H1 (cell line): ENCODE results near the gene FAM184B. TPM values are rescaled to one million over a fixed set of nuclear protein-coding genes. Genes with fewer than 3 reads are reported as not detected.

Experiments
- CTCF ChIA-PET: fragments of 300-600 bp; sonication (Branson Sonifier 250); formaldehyde crosslinking; loops from one replicate; lab custom pipeline; 2021; ENCODE audit not compliant: partially characterized antibody; lab: Charles Lee
- POLR2A ChIA-PET: fragments of 300-600 bp; sonication (Branson Sonifier 250); formaldehyde crosslinking; loops from one replicate; lab custom pipeline; 2021; ENCODE audit warnings: inconsistent platforms; ENCODE audit not compliant: partially characterized antibody; lab: Charles Lee
- DNase-seq, 2 experiments: peaks; one replicate each; pipeline versions ENCODE4 v3.0.0 to v3.0.0-alpha.2; 2010 to 2022; ENCODE audit warnings: low spot score in 2 of 2, low read depth in 1 of 2, mixed read lengths in 1 of 2
- FAIRE-seq: peaks from 2 replicates; lab custom pipeline; 2011; peaks lifted over from hg19 to GRCh38; lab: Jason Lieb, UNC
- H2AFZ ChIP-seq: 2 replicates; pipeline ENCODE4 v1.8.1; 2012; ENCODE audit warnings: low read length, inconsistent platforms
- H2AK5ac ChIP-seq: 2 replicates; pipeline ENCODE4 v1.6.1; 2013; ENCODE audit warnings: low read depth, low read length
- H2BK120ac ChIP-seq: replicated peaks from 2 replicates; pipeline ENCODE3; 2013; ENCODE audit warnings: low read depth, low read length, inconsistent platforms
- H2BK12ac ChIP-seq: 2 replicates; pipeline ENCODE4 v1.6.1; 2013; ENCODE audit warnings: low read depth, low read length
- H2BK15ac ChIP-seq: 2 replicates; pipeline ENCODE4 v1.6.1; 2013; ENCODE audit warnings: low read length
- H2BK20ac ChIP-seq: 2 replicates; pipeline ENCODE4 v1.6.1; 2013; ENCODE audit warnings: low read length
- H2BK5ac ChIP-seq: 2 replicates; pipeline ENCODE4 v1.6.1; 2013; ENCODE audit warnings: low read depth, low read length
- H3K14ac ChIP-seq: 2 replicates; pipeline ENCODE4 v1.6.1; 2013; ENCODE audit warnings: inconsistent platforms; ENCODE audit not compliant: insufficient read length
- H3K18ac ChIP-seq: 2 replicates; pipeline ENCODE4 v1.6.1; 2013; ENCODE audit warnings: low read length; ENCODE audit errors: extremely low read depth
- H3K23ac ChIP-seq: 2 replicates; pipeline ENCODE4 v1.6.1; 2013; ENCODE audit warnings: inconsistent platforms; ENCODE audit not compliant: insufficient read length
- H3K23me2 ChIP-seq: 2 replicates; pipeline ENCODE4 v1.6.1; 2013; ENCODE audit warnings: low read depth, low read length
- H3K27ac ChIP-seq: 2 replicates; pipeline ENCODE4 v1.6.1; 2011; ENCODE audit warnings: low read depth, low read length, inconsistent platforms
- H3K27me3 ChIP-seq, 4 experiments: replicated peaks in 1 of 4; 1 replicate in 1 of 4; 2 replicates in 3 of 4; pipeline versions ENCODE4 v1.6.1 to v1.8.1; 2011 to 2013; ENCODE audit warnings: low read length in 3 of 4, mild to moderate bottlenecking in 3 of 4, inconsistent platforms in 2 of 4, mixed read lengths in 2 of 4, moderate library complexity in 1 of 4; ENCODE audit not compliant: control insufficient read depth in 3 of 4, insufficient read depth in 3 of 4; ENCODE audit errors: extremely low read depth in 1 of 4
- H3K36me3 ChIP-seq, 4 experiments: 2 replicates each; pipeline versions ENCODE4 v1.6.1 to v1.8.1; 2011 to 2013; ENCODE audit warnings: mild to moderate bottlenecking in 4 of 4, low read length in 3 of 4, moderate library complexity in 2 of 4, control low read depth in 1 of 4, inconsistent platforms in 1 of 4; ENCODE audit not compliant: insufficient read depth in 4 of 4, control insufficient read depth in 2 of 4
- H3K4ac ChIP-seq: replicated peaks from 2 replicates; pipeline ENCODE3; 2013; ENCODE audit warnings: low read length, low read depth, mixed read lengths, inconsistent platforms; ENCODE audit not compliant: insufficient read length
- H3K4me1 ChIP-seq, 4 experiments: replicated peaks in 1 of 4; 1 replicate in 1 of 4; 2 replicates in 3 of 4; pipeline versions ENCODE4 v1.6.1 to v1.8.1; 2011 to 2013; ENCODE audit warnings: low read length in 3 of 4, inconsistent platforms in 2 of 4, mixed read lengths in 1 of 4; ENCODE audit not compliant: insufficient read depth in 4 of 4, control insufficient read depth in 3 of 4
- H3K4me2 ChIP-seq, 2 experiments: 2 replicates each; pipeline versions ENCODE4 v1.6.1 to v1.8.1; 2011 to 2013; ENCODE audit warnings: low read depth in 2 of 2, low read length in 2 of 2, control low read depth in 1 of 2, inconsistent platforms in 1 of 2, mild to moderate bottlenecking in 1 of 2; ENCODE audit not compliant: insufficient read depth in 1 of 2
- H3K4me3 ChIP-seq, 4 experiments: fragments of 200-600, 300-600 bp in 1 of 4; sonication (generic), shearing (Covaris generic), sonication (Bioruptor Twin) in 1 of 4; 2 replicates each; pipeline versions ENCODE4 v1.5.1 to v1.8.1; 2011 to 2016; ENCODE audit warnings: low read length in 4 of 4, low read depth in 3 of 4, control low read depth in 2 of 4, inconsistent platforms in 2 of 4, mild to moderate bottlenecking in 2 of 4, mixed read lengths in 1 of 4, moderate library complexity in 1 of 4; ENCODE audit not compliant: insufficient read depth in 2 of 4; ENCODE audit errors: extremely low read depth in 1 of 4
- H3K56ac ChIP-seq: replicated peaks from 2 replicates; pipeline ENCODE3; 2013; ENCODE audit warnings: low read depth, mild to moderate bottlenecking, mixed read lengths, low read length, inconsistent platforms; ENCODE audit not compliant: insufficient read length
- H3K79me1 ChIP-seq: 2 replicates; pipeline ENCODE4 v1.6.1; 2013; ENCODE audit warnings: low read depth, low read length, control low read depth
- H3K79me2 ChIP-seq, 2 experiments: 2 replicates each; pipeline versions ENCODE4 v1.6.1 to v1.8.1; 2012 to 2013; ENCODE audit warnings: low read length in 2 of 2, mild to moderate bottlenecking in 2 of 2, inconsistent platforms in 1 of 2; ENCODE audit not compliant: insufficient read depth in 2 of 2, control insufficient read depth in 1 of 2
- H3K9ac ChIP-seq, 4 experiments: replicated peaks in 1 of 4; 1 replicate in 1 of 4; 2 replicates in 3 of 4; pipeline versions ENCODE4 v1.6.1 to v1.8.1; 2011 to 2013; ENCODE audit warnings: low read depth in 3 of 4, low read length in 3 of 4, control low read depth in 2 of 4, mild to moderate bottlenecking in 2 of 4, moderate library complexity in 2 of 4, inconsistent platforms in 1 of 4; ENCODE audit errors: extremely low read depth in 1 of 4
- H3K9me3 ChIP-seq, 2 experiments: 2 replicates each; pipeline versions ENCODE4 v1.6.1 to v1.8.1; 2012 to 2013; ENCODE audit warnings: mild to moderate bottlenecking in 2 of 2, moderate library complexity in 2 of 2, control low read depth in 1 of 2, inconsistent platforms in 1 of 2, low read depth in 1 of 2, low read length in 1 of 2, mixed read lengths in 1 of 2; ENCODE audit not compliant: insufficient read depth in 2 of 2
- H4K20me1 ChIP-seq, 2 experiments: replicated peaks in 1 of 2; 2 replicates each; pipeline versions ENCODE3 to v1.8.1; 2011 to 2013; ENCODE audit warnings: inconsistent platforms in 2 of 2, low read length in 2 of 2, mild to moderate bottlenecking in 1 of 2; ENCODE audit not compliant: insufficient read depth in 2 of 2, control insufficient read depth in 1 of 2
- H4K5ac ChIP-seq: 2 replicates; pipeline ENCODE4 v1.6.1; 2013; ENCODE audit warnings: low read length, low read depth, mixed read lengths, inconsistent platforms; ENCODE audit not compliant: insufficient read length
- H4K8ac ChIP-seq: 2 replicates; pipeline ENCODE4 v1.8.0; 2013; ENCODE audit warnings: mild to moderate bottlenecking, moderate library complexity, low read length, inconsistent platforms; ENCODE audit not compliant: insufficient read depth; ENCODE audit errors: extremely low read depth
- H4K91ac ChIP-seq: replicated peaks from 2 replicates; pipeline ENCODE3; 2013; ENCODE audit warnings: low read length, mixed read lengths, inconsistent platforms; ENCODE audit not compliant: insufficient read length
- BRCA1 ChIP-seq: IDR thresholded peaks from 2 replicates; pipeline ENCODE4 v1.6.1; 2012; ENCODE audit warnings: low read depth, low read length, improper control_type of control experiment
- CBX8 ChIP-seq: fragments of 300-800, 300-1000 bp; sonication (generic); IDR thresholded peaks from 2 replicates; pipeline ENCODE4 v1.7.1; 2016; ENCODE audit warnings: low read depth, low read length, borderline replicate concordance
- CHD2 ChIP-seq: IDR thresholded peaks from 2 replicates; pipeline ENCODE4 v1.6.1; 2012; ENCODE audit warnings: low read length, improper control_type of control experiment
- CTCF ChIP-seq, 3 experiments: IDR thresholded peaks; 1 replicate in 2 of 3; 2 replicates in 1 of 3; pipeline versions ENCODE4 v1.5.1 to v1.6.1; 2011; ENCODE audit warnings: low read length in 3 of 3, mild to moderate bottlenecking in 3 of 3, inconsistent platforms in 2 of 3, low read depth in 1 of 3, moderate library complexity in 1 of 3; ENCODE audit not compliant: insufficient read depth in 1 of 3; ENCODE audit errors: control extremely low read depth in 1 of 3
- EZH2 ChIP-seq: fragments of 200-600 bp; sonication (generic); IDR thresholded peaks from 2 replicates; pipeline ENCODE4 v1.7.1; 2012; ENCODE audit warnings: low read depth, mild to moderate bottlenecking, moderate library complexity, low read length, inconsistent platforms; ENCODE audit not compliant: severe bottlenecking
- FOSL1 ChIP-seq: IDR thresholded peaks from 2 replicates; pipeline ENCODE4 v1.6.1; 2011; ENCODE audit warnings: mild to moderate bottlenecking, low read depth, low read length, moderate library complexity; ENCODE audit not compliant: insufficient read depth
- HDAC2 ChIP-seq, 2 experiments: fragments of 300-600 bp in 1 of 2; sonication (generic) in 1 of 2; IDR thresholded peaks; 2 replicates each; pipeline ENCODE4 v1.6.1; 2011 to 2012; ENCODE audit warnings: low read depth in 2 of 2, low read length in 2 of 2, mild to moderate bottlenecking in 2 of 2, moderate library complexity in 2 of 2, borderline replicate concordance in 1 of 2, inconsistent platforms in 1 of 2
- KDM1A ChIP-seq: fragments of 200-600, 300-600 bp; sonication (generic); IDR thresholded peaks from 2 replicates; pipeline ENCODE4 v1.7.1; 2016; ENCODE audit warnings: mild to moderate bottlenecking, low read length, borderline replicate concordance
- RBBP5 ChIP-seq: IDR thresholded peaks from 2 replicates; pipeline ENCODE4 v1.7.1; 2012; ENCODE audit warnings: low read depth, mild to moderate bottlenecking, inconsistent platforms, low read length, moderate library complexity, borderline replicate concordance
- SIN3A ChIP-seq, 2 experiments: IDR thresholded peaks in 1 of 2; conservative IDR thresholded peaks in 1 of 2; 2 replicates each; pipeline ENCODE4 v1.6.1; 2011 to 2012; ENCODE audit warnings: low read length in 2 of 2, improper control_type of control experiment in 1 of 2, low read depth in 1 of 2, mild to moderate bottlenecking in 1 of 2
- WGBS, 2 experiments: shearing (Covaris generic) in 1 of 2; methylation state at CpG; one replicate each; pipeline versions ENCODE4 v1.1.6 to v1.1.7; 2013 to 2015; ENCODE audit warnings: low lambda C conversion rate in 2 of 2, mixed read lengths in 2 of 2, inconsistent platforms in 1 of 2, low coverage in 1 of 2, missing lambda C conversion rate in 1 of 2; ENCODE audit not compliant: insufficient replicate concordance in 2 of 2, insufficient coverage in 1 of 2, insufficient read length in 1 of 2; ENCODE audit errors: extremely low coverage in 1 of 2, missing lambda C conversion rate in 1 of 2; 5-methylcytosine and 5-hydroxymethylcytosine counted together
- polyA plus RNA-seq, 7 experiments: library from polyadenylated mRNA; depleted of rRNA in 3 of 7; stranded (reverse) in 5 of 7; unstranded in 2 of 7; fragments of >200 nt in 5 of 7; fragments of 200-250 nt in 2 of 7; gene quantifications; 1 replicate in 5 of 7; 2 replicates in 1 of 7; 4 replicates in 1 of 7; pipeline versions ENCODE4 v1.2.1 to v1.2.3, GENCODE V29; 2011 to 2013; ENCODE audit warnings: missing spikeins in 2 of 7, mixed read lengths in 2 of 7
- total RNA-seq: library from RNA; stranded (reverse); fragmentation: NEBNext Ultra II Directional; extraction: Animal tissue kit (Norgen Biotek cat#: 25700); gene quantifications from 2 replicates; pipeline ENCODE4 v1.2.1, GENCODE V29; 2021

Gene FAM184B
- total and polyA plus RNA-seq, 2 of the 8 experiments (the other 6 are each of a cell fraction or from before 2014, with no cell fraction given), result 0.05 to 0.39 TPM

- Histone ChIP-seq H3K23ac (no peak overlapping the region), H3K56ac (no peak overlapping the region), H3K79me1 (no peaks in the 10 kb centered on the region), H3K27ac (no peak overlapping the region), H4K5ac (no peak overlapping the region), H3K4me3 (no peak overlapping the region), H3K27me3 (no peaks in the 10 kb centered on the region), H2BK20ac (no peak overlapping the region), H3K4me1 (no peaks in the 10 kb centered on the region), H2BK12ac (no peak overlapping the region), H3K79me2 (no peaks in the 10 kb centered on the region), H2BK5ac (no peak overlapping the region), H3K14ac (no peak overlapping the region), H3K9me3 (0 out of 4 replicates have a peak, but pooled peaks cover 0 to 2% of the 10 kb centered on the region in 2 experiments), H2AFZ (no peak overlapping the region), H3K4ac (no peak overlapping the region), H3K23me2 (no peaks in the 10 kb centered on the region), H4K8ac (peak overlapping the region; percentile 17; the same call in 1 of the 2 replicates), H3K36me3 (no peaks in the 10 kb centered on the region), H4K91ac (no peak overlapping the region), H3K9ac (no peak overlapping the region), H2BK15ac (no peak overlapping the region), H3K4me2 (no peak overlapping the region), H3K18ac (no peak overlapping the region), H4K20me1 (no peaks in the 10 kb centered on the region), H2BK120ac (no peak overlapping the region), H2AK5ac (no peak overlapping the region)
- ChIA-PET POLR2A (no interaction called here), CTCF (interaction anchor here (0.6 to 1.4 kb wide), 4 partner anchors 11 to 219 kb away, joined by 3 to 5 read pairs (median 3); no protein-coding TSS in a partner anchor)
- DNase-seq (no peak), FAIRE-seq (no peak)
- 83% methylated on average over 3 of the region's 3 CpGs; no CpG with 5 or more reads in 1 of the 2 experiments for WGBS, 2 experiments
- TF ChIP-seq HDAC2 (IDR thresholded peaks at IDR 0.05; ENCODE audit: borderline replicate concordance in 1 of 2, low read depth in 2 of 2, low read length in 2 of 2) (no peak), SIN3A (conservative IDR thresholded peaks at IDR 0.05 in 1 of 2, IDR thresholded peaks at IDR 0.05 in 1 of 2; ENCODE audit: low read depth in 1 of 2, low read length in 2 of 2) (no peak), CBX8 (no peak), EZH2 (no peak), BRCA1 (no peak), CHD2 (no peak), CTCF (IDR thresholded peaks at IDR 0.05; ENCODE audit: control extremely low read depth in 1 of 3, insufficient read depth in 1 of 3, low read depth in 1 of 3, low read length in 3 of 3) (no peak), RBBP5 (no peak), FOSL1 (no peak), KDM1A (no peak)
Measured at GRCh38 chr4:17667253-17667652, 114.2 kb downstream of the FAM184B start.
